Testis (tissue), 3 donors: ENCODE data around the gene TNS3. TPM values are rescaled to one million over a fixed set of nuclear protein-coding genes. Genes with fewer than 3 reads are reported as not detected.

ENCODE experiments used
- DNase-seq: peaks from one replicate; pipeline ENCODE4 v3.0.0-alpha.2; 2019
- H3K27ac ChIP-seq, 2 donors: fragments of 200-600 bp; sonication (generic); one replicate each; pipeline ENCODE4 v1.5.1; 2019
- H3K27me3 ChIP-seq: fragments of 200-600 bp; sonication (generic); one replicate; pipeline ENCODE4 v1.5.1; 2019
- H3K36me3 ChIP-seq: fragments of 200-600 bp; sonication (generic); one replicate; pipeline ENCODE4 v1.5.1; 2017; ENCODE audit warnings: low read depth; ENCODE audit errors: missing control alignments
- H3K4me1 ChIP-seq: fragments of 200-600 bp; sonication (generic); one replicate; pipeline ENCODE4 v1.5.1; 2019
- H3K4me3 ChIP-seq, 2 donors: fragments of 200-600 bp; sonication (generic); one replicate each; pipeline ENCODE4 v1.5.1; 2017 to 2019
- H3K9me3 ChIP-seq: fragments of 200-600 bp; sonication (generic); one replicate; pipeline ENCODE4 v1.5.1; 2017
- CTCF ChIP-seq, 3 experiments: fragments of 450-650 bp in 2 of 3; fragments of 200-600 bp in 1 of 3; sonication (generic) in 1 of 3; IDR thresholded peaks; one replicate each; pipeline ENCODE4 v1.5.1; 2016 to 2019; ENCODE audit warnings: antibody characterized with exemption in 3 of 3, mild to moderate bottlenecking in 2 of 3, moderate library complexity in 1 of 3
- POLR2A ChIP-seq: fragments of 450-650 bp; IDR thresholded peaks from one replicate; pipeline ENCODE4 v1.6.1; 2017; ENCODE audit warnings: antibody characterized with exemption, mild to moderate bottlenecking, moderate library complexity
- WGBS, 2 donors: methylation state at CpG; one replicate each; pipeline ENCODE4 v1.1.5; 2018; 5-methylcytosine and 5-hydroxymethylcytosine counted together
- intact Hi-C: fragments of 100-400 bp; cut with DNase I; formaldehyde crosslinking; loops from one replicate; pipeline ENCODE4 v1.15.1; 2023; ENCODE audit warnings: low total_unique reads
- polyA plus RNA-seq: library from polyadenylated mRNA; stranded (reverse); fragments of 350-450 nt; fragmentation: Illumina TruSeq; extraction: RNeasy Lipid Tissue Mini Kit (QIAGEN cat#74804); gene quantifications from one replicate; pipeline ENCODE4 v1.2.3, GENCODE V29; 2014; ENCODE audit warnings: low read depth, low replicate concordance; ENCODE audit not compliant: insufficient read depth
- total RNA-seq, 2 donors: library from RNA; depleted of rRNA; stranded (reverse); fragments of >200 nt; gene quantifications; one replicate each; pipeline ENCODE4 v1.2.3, GENCODE V29; 2016

TNS3 gene
- total and polyA plus RNA-seq, 3 donors from 2014 or later = 28.5 to 93.5 (median 60.0) TPM

GRCh38 chr7:47529826-47530555, 51.9 kb downstream of the TNS3 start:
- no peaks in the 10 kb centered on the region for H3K27me3 ChIP-seq
- H3K27ac ChIP-seq = no peak overlapping the region
- no peak for DNase-seq
- H3K9me3 ChIP-seq = no peaks in the 10 kb centered on the region
- H3K4me3 ChIP-seq = no peak overlapping the region
- no peaks in the 10 kb centered on the region for H3K36me3 ChIP-seq
- intact Hi-C loops = no loop called here
- TF ChIP-seq POLR2A (no peak), CTCF (IDR thresholded peaks at IDR 0.05) (no peak)
- WGBS, 2 donors = 78 to 86% methylated on average over 6 of the region's 6 CpGs
- peaks cover 2% of the 10 kb centered on the region for H3K4me1 ChIP-seq

DNA sequence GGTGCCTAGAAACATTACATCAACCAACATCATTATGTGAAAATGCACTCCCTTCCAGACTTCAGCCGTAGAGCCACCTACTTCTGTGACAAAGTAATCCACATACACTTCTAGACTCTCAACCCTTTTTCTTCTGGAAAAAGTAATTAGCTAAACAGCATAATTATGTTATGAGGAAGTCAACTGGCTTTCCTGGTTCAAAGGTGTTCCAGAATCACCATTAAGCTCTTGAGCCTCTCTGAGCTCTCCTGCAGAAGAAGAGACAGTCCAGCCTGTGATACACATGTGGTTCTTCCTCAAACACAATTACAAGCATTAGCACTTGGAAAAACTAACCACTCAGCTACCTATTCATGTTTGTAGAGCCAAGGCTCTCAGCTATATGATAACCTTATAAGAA, 52.5 kb downstream of the TNS3 start:
- intact Hi-C loops = no loop called here
- TF ChIP-seq POLR2A = no peak
- Histone ChIP-seq H3K36me3 (no peaks in the 10 kb centered on the region), H3K4me1 (no peaks in the 10 kb centered on the region), H3K9me3 (no peaks in the 10 kb centered on the region), H3K27ac (no peak overlapping the region), H3K4me3 (no peak overlapping the region), H3K27me3 (no peaks in the 10 kb centered on the region)
- WGBS, 2 donors = 94 to 95% methylated on average over 1 of the region's 1 CpG
- DNase-seq = no peak

DNA sequence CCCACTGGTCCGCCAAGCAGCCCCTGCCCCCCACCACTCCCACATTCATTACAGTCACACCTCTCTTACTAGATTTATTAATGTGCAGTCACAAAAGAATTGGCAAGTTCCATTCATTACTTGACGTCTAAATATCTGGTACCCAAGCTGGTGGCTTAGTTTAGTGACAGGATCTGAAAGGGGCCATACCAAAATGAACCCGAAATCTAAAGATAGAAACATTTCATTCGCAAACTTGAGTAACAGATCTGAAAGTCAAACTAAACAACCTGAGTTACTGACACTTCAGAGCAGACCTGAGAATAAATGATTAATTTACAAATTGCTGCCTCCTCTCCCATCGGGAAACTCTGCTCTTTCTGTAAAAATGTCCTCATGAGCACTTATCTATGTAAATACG, 53.4 kb downstream of the TNS3 start:
- intact Hi-C loops = no loop called here
- Histone ChIP-seq H3K4me1 (peaks cover 6% of the 10 kb centered on the region), H3K9me3 (no peaks in the 10 kb centered on the region), H3K27me3 (no peaks in the 10 kb centered on the region), H3K4me3 (no peak overlapping the region), H3K27ac (no peak overlapping the region), H3K36me3 (no peaks in the 10 kb centered on the region)
- 81 to 89% methylated on average over 6 of the region's 6 CpGs for WGBS, 2 donors
- TF ChIP-seq CTCF (IDR thresholded peaks at IDR 0.05) (no peak), POLR2A (no peak)
- no peak for DNase-seq

GRCh38 chr7:47526466-47526865, 55.4 kb downstream of the TNS3 start:
- H3K27me3 ChIP-seq = no peaks in the 10 kb centered on the region
- intact Hi-C loops = no loop called here
- peaks cover 6% of the 10 kb centered on the region for H3K4me1 ChIP-seq
- no peaks in the 10 kb centered on the region for H3K9me3 ChIP-seq
- WGBS, 2 donors = 95 to 97% methylated on average over 3 to 6 of the region's 6 CpGs
- no peak overlapping the region for H3K4me3 ChIP-seq
- DNase-seq = no peak
- H3K27ac ChIP-seq = no peak overlapping the region
- TF ChIP-seq POLR2A (no peak), CTCF (IDR thresholded peaks at IDR 0.05) (no peak)
- no peaks in the 10 kb centered on the region for H3K36me3 ChIP-seq

DNA sequence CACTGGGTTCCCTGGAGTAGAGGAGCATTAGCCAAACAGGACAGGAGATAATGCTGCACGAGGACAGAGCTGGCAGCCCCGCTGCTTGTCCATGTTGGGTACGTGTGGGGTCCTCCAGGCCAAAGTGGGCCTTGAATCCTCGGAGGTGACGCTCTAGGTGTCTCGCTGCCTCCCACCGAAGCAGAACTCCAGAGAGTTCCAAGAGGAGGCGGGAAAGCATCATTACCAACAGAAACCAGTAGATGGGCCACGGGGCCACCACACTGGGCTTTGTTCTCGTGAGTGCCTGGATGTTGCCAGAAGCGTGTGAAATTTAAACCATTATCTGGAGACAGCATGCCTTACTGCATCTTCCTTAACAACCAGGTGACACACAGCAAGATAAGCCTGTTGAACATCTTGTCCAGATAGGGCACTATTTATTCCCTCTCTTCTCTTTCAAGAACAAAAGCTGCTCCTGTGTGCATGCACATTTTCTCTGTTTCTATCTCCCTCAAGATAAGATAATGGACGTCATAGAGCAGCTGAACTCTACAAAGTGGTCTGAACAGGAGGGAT, 56.8 kb downstream of the TNS3 start:
- WGBS, 2 donors = 73 to 76% methylated on average over 10 to 12 of the region's 12 CpGs
- no peaks in the 10 kb centered on the region for H3K9me3 ChIP-seq
- peak; percentile 78 for DNase-seq
- H3K4me1 ChIP-seq = peaks cover 9% of the 10 kb centered on the region
- TF ChIP-seq CTCF (IDR thresholded peaks at IDR 0.05) (no peak), POLR2A (no peak)
- intact Hi-C loops = no loop called here
- no peaks in the 10 kb centered on the region for H3K36me3 ChIP-seq
- H3K27ac ChIP-seq = peak overlapping the region in 1 of 2 donors; percentile 66
- no peaks in the 10 kb centered on the region for H3K27me3 ChIP-seq
- H3K4me3 ChIP-seq = no peak overlapping the region
